Skeletal muscle cell (primary cell): ENCODE data around the gene NCAM1.

Source experiments
- DNase-seq: peaks from one replicate; pipeline ENCODE4 v3.0.0-alpha.2; 2010; ENCODE audit warnings: low read depth
- H3K4me3 ChIP-seq: 2 replicates; pipeline ENCODE4 v1.5.1; 2011; ENCODE audit warnings: low read depth, mild to moderate bottlenecking, control low read depth, low read length, moderate library complexity

NCAM1 gene

GRCh38 chr11:113073290-113073953 is 112.2 kb downstream of the NCAM1 start:
- no peak overlapping the region for H3K4me3 ChIP-seq
- no peak for DNase-seq

GRCh38 chr11:113075586-113076095 is 114.4 kb downstream of the NCAM1 start:
- no peak overlapping the region for H3K4me3 ChIP-seq
- no peak for DNase-seq

- H3K4me3 ChIP-seq: no peak overlapping the region
- no peak for DNase-seq
Observed at GRCh38 chr11:113077379-113077778, 116.2 kb downstream of the NCAM1 start.

GRCh38 chr11:113082341-113082955 is 121.2 kb downstream of the NCAM1 start:
- no peak for DNase-seq
- no peak overlapping the region for H3K4me3 ChIP-seq

GRCh38 chr11:113083571-113083970 is 122.4 kb downstream of the NCAM1 start:
- DNase-seq: no peak

GRCh38 chr11:113084297-113084696 is 123.1 kb downstream of the NCAM1 start:
- no peak for DNase-seq
- no peak overlapping the region for H3K4me3 ChIP-seq

More at GRCh38 chr11:113083571-113083970, 122.4 kb downstream of the NCAM1 start:
- H3K4me3 ChIP-seq: no peak overlapping the region

GRCh38 chr11:113085446-113085845 is 124.2 kb downstream of the NCAM1 start:
- no peak overlapping the region for H3K4me3 ChIP-seq
- DNase-seq: peak; percentile 7

GRCh38 chr11:113087706-113088105 is 126.5 kb downstream of the NCAM1 start:
- no peak overlapping the region for H3K4me3 ChIP-seq
- no peak for DNase-seq

- no peak for DNase-seq
- no peak overlapping the region for H3K4me3 ChIP-seq
Observed at GRCh38 chr11:113090716-113091480, 129.7 kb downstream of the NCAM1 start.

- DNase-seq: no peak
Observed at GRCh38 chr11:113091481-113091780, 130.2 kb downstream of the NCAM1 start.

GRCh38 chr11:113096648-113097047 is 135.4 kb downstream of the NCAM1 start:
- no peak overlapping the region for H3K4me3 ChIP-seq
- DNase-seq: no peak

More at GRCh38 chr11:113091481-113091780, 130.2 kb downstream of the NCAM1 start:
- H3K4me3 ChIP-seq: no peak overlapping the region

- DNase-seq: no peak
- no peak overlapping the region for H3K4me3 ChIP-seq
Observed at GRCh38 chr11:113103932-113104690, 142.9 kb downstream of the NCAM1 start.

- no peak overlapping the region for H3K4me3 ChIP-seq
- DNase-seq: no peak
Observed at GRCh38 chr11:113104691-113105251, 143.6 kb downstream of the NCAM1 start.

- H3K4me3 ChIP-seq: no peak overlapping the region
- no peak for DNase-seq
Observed at GRCh38 chr11:113105592-113105991, 144.4 kb downstream of the NCAM1 start.

GRCh38 chr11:113106507-113106906 is 145.3 kb downstream of the NCAM1 start:
- DNase-seq: peak; percentile 63
- no peak overlapping the region for H3K4me3 ChIP-seq

GRCh38 chr11:113110046-113110445 is 148.8 kb downstream of the NCAM1 start:
- no peak for DNase-seq
- no peak overlapping the region for H3K4me3 ChIP-seq

GRCh38 chr11:113111156-113111555 is 149.9 kb downstream of the NCAM1 start:
- H3K4me3 ChIP-seq: no peak overlapping the region

GRCh38 chr11:113112307-113112706 is 151.1 kb downstream of the NCAM1 start:
- no peak for DNase-seq
- H3K4me3 ChIP-seq: no peak overlapping the region

More at GRCh38 chr11:113111156-113111555, 149.9 kb downstream of the NCAM1 start:
- no peak for DNase-seq
